ENCODE results near the gene IL1RAP.

DNA sequence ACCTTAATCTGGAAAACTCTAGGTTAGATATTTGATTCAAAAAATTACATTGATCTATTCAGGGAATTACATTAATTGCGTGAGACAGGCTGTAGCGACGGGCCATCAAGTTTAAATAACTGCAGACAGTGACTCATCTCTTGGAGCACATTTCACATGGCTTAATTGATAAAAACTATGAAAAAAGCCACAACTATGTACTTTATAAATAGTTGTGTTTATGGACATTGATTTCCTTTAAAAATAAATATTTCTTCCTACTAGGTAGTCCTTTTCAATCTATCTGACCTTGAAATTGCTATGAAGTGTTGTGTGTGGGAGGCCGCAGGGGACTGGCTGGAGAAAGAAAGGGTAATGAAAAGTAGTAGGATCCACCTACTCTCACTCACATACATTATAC, 157.8 kb downstream of the IL1RAP start:
- TF ChIP-seq, protein P1, sequence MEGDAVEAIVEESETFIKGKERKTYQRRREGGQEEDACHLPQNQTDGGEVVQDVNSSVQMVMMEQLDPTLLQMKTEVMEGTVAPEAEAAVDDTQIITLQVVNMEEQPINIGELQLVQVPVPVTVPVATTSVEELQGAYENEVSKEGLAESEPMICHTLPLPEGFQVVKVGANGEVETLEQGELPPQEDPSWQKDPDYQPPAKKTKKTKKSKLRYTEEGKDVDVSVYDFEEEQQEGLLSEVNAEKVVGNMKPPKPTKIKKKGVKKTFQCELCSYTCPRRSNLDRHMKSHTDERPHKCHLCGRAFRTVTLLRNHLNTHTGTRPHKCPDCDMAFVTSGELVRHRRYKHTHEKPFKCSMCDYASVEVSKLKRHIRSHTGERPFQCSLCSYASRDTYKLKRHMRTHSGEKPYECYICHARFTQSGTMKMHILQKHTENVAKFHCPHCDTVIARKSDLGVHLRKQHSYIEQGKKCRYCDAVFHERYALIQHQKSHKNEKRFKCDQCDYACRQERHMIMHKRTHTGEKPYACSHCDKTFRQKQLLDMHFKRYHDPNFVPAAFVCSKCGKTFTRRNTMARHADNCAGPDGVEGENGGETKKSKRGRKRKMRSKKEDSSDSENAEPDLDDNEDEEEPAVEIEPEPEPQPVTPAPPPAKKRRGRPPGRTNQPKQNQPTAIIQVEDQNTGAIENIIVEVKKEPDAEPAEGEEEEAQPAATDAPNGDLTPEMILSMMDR (IDR thresholded peaks at IDR 0.05), result no peak
- TF ChIP-seq POLR2A (IDR thresholded peaks at IDR 0.05) (no peak), EP300 (IDR thresholded peaks at IDR 0.05) (no peak), POLR2AphosphoS5 (IDR thresholded peaks at IDR 0.05) (no peak)
